ENCODE measurements around the gene CLOCK.

GRCh38 chr4:55438314-55438713 lies 108.4 kb downstream of the CLOCK start:
- TF ChIP-seq CTCF (IDR thresholded peaks at IDR 0.05; ENCODE audit: low read depth, low read length) = no peak
- TF ChIP-seq EZH2phosphoT487 (IDR thresholded peaks at IDR 0.05; ENCODE audit: low read depth) = no peak

Measured in OCI-LY3 (cell line).